ENCODE results near the gene PBRM1.

- no peak for TF ChIP-seq CTCF (IDR thresholded peaks at IDR 0.05)
- no peak for TF ChIP-seq POLR2A (IDR thresholded peaks at IDR 0.05)
- no peak for TF ChIP-seq POLR2AphosphoS5 (IDR thresholded peaks at IDR 0.05)
- no peak for TF ChIP-seq EP300 (IDR thresholded peaks at IDR 0.05; ENCODE audit: low read depth)
Measured at GRCh38 chr3:52532838-52533622, 152.7 kb downstream of the PBRM1 start.
